AG04450 (cell line): ENCODE data around the gene SEMA4A. TPM values are rescaled to one million over a fixed set of nuclear protein-coding genes. Genes with fewer than 3 reads are reported as not detected.

Source experiments
- CTCF ChIA-PET: fragments of 300-600, 350-600 bp; formaldehyde crosslinking; extraction: SDS; loops from one replicate; lab custom pipeline; 2022; ENCODE audit warnings: antibody characterized with exemption, inconsistent platforms; lab: Charles Lee
- POLR2A ChIA-PET: fragments of 350-600 bp; formaldehyde crosslinking; extraction: SDS; loops from one replicate; lab custom pipeline; 2021; ENCODE audit warnings: antibody characterized with exemption, inconsistent platforms; lab: Yijun Ruan, JAX
- DNase-seq: peaks from one replicate; pipeline ENCODE4 v3.0.0-alpha.2; 2011; ENCODE audit warnings: low read depth, low spot score
- H3K27ac ChIP-seq: one replicate; pipeline ENCODE4 v1.5.1; 2012; ENCODE audit warnings: low read depth, low read length, control low read depth
- H3K27me3 ChIP-seq: one replicate; pipeline ENCODE4 v1.6.0; 2012; ENCODE audit warnings: low read length; ENCODE audit not compliant: control insufficient read depth, insufficient read depth
- H3K4me3 ChIP-seq: 2 replicates; pipeline ENCODE4 v1.5.1; 2011; ENCODE audit warnings: mild to moderate bottlenecking, low read depth, low read length, control low read depth
- H3K9me3 ChIP-seq: 2 replicates; pipeline ENCODE4 v1.5.1; 2012; ENCODE audit warnings: low read length; ENCODE audit not compliant: control insufficient read depth, insufficient read depth
- CTCF ChIP-seq: IDR thresholded peaks from 2 replicates; pipeline ENCODE4 v1.5.1; 2011; ENCODE audit warnings: low read depth, low read length, control low read depth, inconsistent platforms
- polyA plus RNA-seq: library from polyadenylated mRNA; depleted of rRNA; stranded (reverse); fragments of >200 nt; gene quantifications from 2 replicates; pipeline ENCODE4 v1.2.3, GENCODE V29; 2011

The SEMA4A gene
- polyA plus RNA-seq, 1 experiment, result 0.60 TPM

GRCh38 chr1:156164125-156164831 lies 10.9 kb downstream of the SEMA4A start:
- Histone ChIP-seq H3K4me3 (no peak overlapping the region), H3K27ac (no peak overlapping the region), H3K27me3 (no peaks in the 10 kb centered on the region), H3K9me3 (no peaks in the 10 kb centered on the region)
- no peak for DNase-seq
- no peak for TF ChIP-seq CTCF
- CTCF ChIA-PET, result interaction anchor here (0.7 to 1.6 kb wide), 5 partner anchors 29 to 155 kb away, joined by 4 to 11 read pairs (median 4); partner anchors contain the start of gene SLC25A44
- POLR2A ChIA-PET, result interaction anchor here (0.7 kb wide), 1 partner anchor 24 kb away, joined by 6 read pairs; no protein-coding TSS in a partner anchor

DNA sequence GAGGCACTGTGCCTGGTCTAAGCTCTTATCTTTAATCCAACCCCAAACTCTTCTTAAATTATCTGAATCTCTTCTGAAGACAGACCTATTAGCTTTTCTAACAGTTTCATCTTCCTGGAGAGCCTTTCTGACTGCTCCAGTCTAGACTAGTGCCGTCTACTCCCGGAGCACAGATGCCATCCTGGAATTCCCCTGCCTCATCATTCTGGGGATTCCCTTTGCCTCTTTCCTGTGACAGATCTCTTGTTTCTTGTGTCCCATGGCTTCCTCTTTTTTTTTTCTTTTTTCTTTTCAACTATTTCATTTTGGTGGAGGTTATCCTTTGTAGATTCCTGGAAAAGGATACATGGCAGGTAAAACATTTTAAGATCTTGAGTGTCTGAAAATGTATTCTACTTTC lies 11.7 kb downstream of the SEMA4A start:
- no peaks in the 10 kb centered on the region for H3K9me3 ChIP-seq
- H3K27ac ChIP-seq, result no peak overlapping the region
- CTCF ChIA-PET, result interaction anchor here (1.0 to 1.6 kb wide), 2 partner anchors 29 to 60 kb away, joined by 3 to 11 read pairs; partner anchors contain the start of gene SLC25A44
- no peak overlapping the region for H3K4me3 ChIP-seq
- TF ChIP-seq CTCF, result no peak
- POLR2A ChIA-PET, result no interaction called here
- no peaks in the 10 kb centered on the region for H3K27me3 ChIP-seq
- DNase-seq, result no peak

- CTCF ChIA-PET, result no interaction called here
- no peak for TF ChIP-seq CTCF
- no peak overlapping the region for H3K4me3 ChIP-seq
- H3K27ac ChIP-seq, result no peak overlapping the region
- no peaks in the 10 kb centered on the region for H3K9me3 ChIP-seq
- no peak for DNase-seq
- peaks cover 1% of the 10 kb centered on the region for H3K27me3 ChIP-seq
- POLR2A ChIA-PET, result no interaction called here
These were observed 14.2 kb downstream of the SEMA4A start for GRCh38 chr1:156167536-156167935.

DNA sequence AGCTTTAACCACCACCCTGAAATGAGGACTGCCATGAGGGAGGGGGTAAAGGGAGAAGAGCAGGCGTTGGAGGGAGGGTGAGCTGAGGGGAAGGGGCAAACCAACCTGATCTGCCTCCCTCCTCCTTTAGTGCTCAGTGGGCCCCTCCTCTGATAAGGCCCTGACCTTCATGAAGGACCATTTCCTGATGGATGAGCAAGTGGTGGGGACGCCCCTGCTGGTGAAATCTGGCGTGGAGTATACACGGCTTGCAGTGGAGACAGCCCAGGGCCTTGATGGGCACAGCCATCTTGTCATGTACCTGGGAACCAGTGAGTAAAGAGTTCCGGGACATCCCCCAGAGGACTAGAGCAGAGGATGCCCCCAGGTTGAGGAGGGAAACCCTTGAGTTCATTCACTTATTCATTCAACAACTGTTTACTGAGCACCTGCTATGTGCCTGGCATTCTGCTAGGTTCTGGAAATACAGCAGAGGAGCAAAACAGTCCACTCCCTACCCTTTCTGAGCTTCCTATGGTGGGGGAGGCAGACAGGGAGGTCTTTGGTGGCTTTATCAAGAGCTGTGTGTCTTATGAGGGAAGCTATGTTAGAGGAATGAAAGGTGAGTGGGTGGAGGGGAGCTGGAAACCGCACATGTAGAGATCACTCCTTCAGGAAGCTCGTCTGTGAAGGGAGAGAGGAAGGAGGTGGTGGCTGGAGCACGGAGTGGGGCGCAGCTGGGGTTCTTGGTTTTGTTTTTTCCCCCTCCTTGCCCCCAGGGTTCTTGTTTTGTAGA lies 19.5 kb downstream of the SEMA4A start:
- ChIA-PET CTCF (interaction anchor here (1.1 to 1.3 kb wide), 3 partner anchors 22 to 147 kb away, joined by 3 to 4 read pairs (median 3); no protein-coding TSS in a partner anchor), POLR2A (no interaction called here)
- peaks cover 12% of the 10 kb centered on the region for H3K27me3 ChIP-seq

More for the DNA sequence above, 19.5 kb downstream of the SEMA4A start:
- TF ChIP-seq CTCF, result peak; percentile 12; the same call in 1 of the 2 replicates
- H3K9me3 ChIP-seq, result no peaks in the 10 kb centered on the region
- DNase-seq, result no peak
- H3K27ac ChIP-seq, result no peak overlapping the region
- H3K4me3 ChIP-seq, result no peak overlapping the region
